ENCODE results near the gene VWF.
A peak's percentile ranks its signal among the peaks of the same experiment; 100 is the strongest.
"Not testable (repeated sequence)": the region's sequence is repeated elsewhere in the genome, so short reads cannot be mapped to it uniquely, and the experiment has no call there.

VWF gene

DNA sequence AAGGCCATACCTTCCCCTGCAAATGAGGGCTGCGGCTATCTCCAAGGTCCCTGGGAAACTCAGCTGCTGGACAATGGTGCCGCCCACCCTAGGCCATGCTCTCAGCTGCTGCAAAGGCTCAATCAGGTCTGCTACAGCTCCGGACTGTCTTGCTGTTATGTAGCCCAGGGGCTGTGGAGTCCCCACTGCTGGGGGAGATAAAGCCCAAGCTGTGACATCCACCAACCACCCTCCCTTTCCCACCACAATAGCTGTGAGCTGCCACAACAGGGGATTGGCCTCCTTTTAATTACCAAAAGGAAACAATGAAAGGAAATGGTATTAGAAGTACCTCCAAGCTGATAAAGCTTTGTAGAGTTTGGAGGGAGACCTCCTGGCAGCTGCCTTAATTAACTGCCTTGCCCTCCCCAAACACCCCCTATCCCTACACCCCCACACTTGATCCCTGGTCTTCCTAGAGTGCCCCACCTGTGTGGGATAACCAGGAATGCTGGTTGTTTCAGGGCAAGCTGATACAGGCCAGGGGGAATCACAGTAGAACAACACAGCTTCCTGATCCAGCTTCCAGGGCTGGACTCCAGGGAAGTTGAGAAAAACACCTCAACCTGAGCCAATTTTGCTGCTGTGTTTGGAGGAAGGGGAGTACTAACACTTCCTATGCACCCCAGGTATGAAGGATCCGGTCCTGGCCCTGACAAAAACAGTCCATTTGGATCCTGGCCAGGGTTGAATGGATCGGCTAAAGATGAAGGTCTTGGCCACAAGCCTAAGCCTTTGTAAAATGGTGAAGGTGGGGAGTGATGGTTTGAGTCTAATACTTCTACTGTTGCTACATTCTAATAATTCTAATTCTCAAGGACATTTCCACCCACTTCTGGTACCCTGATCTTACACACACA, at the start of gene VWF:
Gene VWF, minus strand, starts transcription at position 260 of the 899 bp plus-strand sequence. CDS start 1,474 bp downstream, outside the sequence.
- DNase-seq, result no peak

GRCh38 chr12:6172862-6173261, 48.4 kb upstream of the VWF start:
- no peak for DNase-seq

DNA sequence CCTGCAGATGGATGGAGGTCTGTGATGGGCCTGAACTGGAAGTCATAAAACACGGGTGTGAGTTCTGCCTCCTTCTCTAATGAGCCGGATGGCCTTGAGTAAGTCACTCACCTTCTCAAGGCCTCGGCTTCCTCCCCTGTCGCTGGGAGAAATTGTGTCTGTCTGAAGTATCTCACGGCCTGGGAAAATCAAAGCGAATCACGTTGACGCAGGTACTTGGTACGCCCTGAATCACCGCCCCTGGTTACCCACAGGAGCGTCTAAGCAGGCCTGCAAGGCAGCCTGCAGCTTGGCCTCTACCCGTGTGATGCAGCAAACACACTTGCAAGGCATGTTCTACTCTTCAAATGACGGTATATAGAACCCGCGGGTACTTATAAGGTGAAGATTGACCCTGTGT, 47.6 kb upstream of the VWF start:
- DNase-seq, result no peak

GRCh38 chr12:6171409-6172015, 47.0 kb upstream of the VWF start:
- DNase-seq, result no peak

DNA sequence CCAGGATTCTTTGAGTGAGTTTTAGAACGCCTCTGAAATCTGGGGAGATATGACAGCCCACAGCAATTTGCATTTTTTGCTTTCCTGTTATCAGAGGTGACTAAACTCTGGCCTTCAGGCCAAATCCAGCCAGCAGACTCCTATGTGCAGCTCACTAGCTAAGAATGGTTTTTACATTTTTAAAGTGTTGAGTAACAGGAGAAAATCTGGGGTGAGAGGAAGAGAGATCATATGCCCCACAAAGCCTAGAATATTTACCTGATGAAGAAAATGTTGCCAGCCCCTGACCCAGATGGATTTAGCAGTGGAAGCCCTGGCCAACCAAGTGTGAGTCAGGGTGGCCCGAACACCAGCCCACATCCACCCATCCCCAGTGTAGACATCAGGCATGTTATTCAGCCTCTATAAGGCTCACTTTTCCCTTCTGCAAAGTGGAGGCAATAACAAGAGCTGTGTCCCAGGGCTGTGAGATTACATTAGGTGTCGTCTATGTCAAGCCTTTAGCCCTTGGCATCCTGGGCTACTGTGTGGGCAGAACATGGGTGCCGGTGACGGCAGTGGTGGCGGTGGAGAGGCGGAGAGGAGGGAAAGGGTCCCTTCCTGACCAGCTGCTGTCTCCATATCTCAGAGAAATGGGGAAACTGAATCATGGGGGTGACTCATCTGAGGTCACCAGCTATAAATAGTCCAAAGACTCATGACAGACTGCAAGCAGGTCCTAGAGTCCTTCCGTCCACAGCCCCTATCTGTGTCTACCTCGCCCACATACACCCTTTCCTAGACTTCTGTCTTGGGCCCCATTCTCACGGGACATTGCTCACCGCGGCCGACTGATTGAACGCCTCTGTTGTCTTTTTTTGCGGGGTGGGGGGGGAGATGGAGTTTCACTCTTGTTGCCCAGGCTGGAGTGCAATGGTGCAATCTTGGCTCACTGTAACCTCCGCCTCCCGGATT, 43.1 kb upstream of the VWF start:
- DNase-seq, result peak; percentile 93 to 95

DNA sequence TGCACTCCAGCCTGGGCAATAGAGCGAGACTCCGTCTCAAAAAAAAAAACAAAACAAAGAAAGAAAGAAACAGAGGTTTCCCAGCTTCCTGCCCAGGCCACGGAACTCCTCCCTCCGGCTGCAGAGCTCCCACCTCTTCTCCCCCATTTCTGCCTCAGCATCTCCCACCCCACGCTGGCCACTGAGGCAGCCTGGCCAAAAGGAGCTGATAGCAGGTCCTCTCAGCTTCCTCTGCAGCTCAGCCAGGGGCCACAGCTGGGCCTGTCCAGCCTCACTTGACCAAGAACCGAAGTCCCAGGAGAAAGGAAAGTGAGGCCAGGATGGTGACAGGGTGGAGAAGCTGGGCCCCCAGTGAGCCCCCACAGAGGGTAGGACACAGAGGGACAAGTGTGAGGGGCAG, 42.3 kb upstream of the VWF start:
- no peak for DNase-seq

GRCh38 chr12:6165395-6165794, 40.9 kb upstream of the VWF start:
- no peak for DNase-seq

DNA sequence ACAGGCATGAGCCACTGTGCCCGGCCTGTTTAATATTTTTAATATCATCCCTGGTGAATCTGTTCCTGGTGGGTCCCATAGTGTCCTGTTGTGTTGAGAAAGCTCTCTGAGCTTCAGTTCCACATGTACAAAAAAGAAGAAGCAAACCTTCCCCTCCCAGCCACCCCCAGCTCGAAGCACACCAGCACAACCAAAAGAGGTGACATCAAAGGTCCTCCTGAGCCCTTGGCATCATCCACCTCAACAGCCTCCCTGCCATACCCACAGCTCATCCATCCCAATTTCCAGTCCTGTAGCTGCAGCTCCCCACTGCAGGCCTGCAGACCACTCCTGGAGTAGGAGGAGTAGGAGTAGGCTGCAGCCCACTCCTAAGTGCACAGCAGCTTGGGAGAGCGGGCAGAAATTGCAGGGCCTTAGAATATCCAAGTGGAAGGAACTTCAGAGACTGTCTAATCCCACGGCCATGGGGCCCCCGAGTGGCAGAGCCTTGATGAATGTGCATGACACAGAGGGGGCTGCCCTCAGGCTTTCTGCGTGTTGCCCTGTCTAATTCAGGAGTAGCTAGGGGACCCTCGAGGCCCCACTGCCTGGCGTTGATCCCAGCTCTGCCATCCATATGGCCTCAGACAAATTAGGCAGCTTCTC, 39.1 kb upstream of the VWF start:
- no peak for DNase-seq

DNA sequence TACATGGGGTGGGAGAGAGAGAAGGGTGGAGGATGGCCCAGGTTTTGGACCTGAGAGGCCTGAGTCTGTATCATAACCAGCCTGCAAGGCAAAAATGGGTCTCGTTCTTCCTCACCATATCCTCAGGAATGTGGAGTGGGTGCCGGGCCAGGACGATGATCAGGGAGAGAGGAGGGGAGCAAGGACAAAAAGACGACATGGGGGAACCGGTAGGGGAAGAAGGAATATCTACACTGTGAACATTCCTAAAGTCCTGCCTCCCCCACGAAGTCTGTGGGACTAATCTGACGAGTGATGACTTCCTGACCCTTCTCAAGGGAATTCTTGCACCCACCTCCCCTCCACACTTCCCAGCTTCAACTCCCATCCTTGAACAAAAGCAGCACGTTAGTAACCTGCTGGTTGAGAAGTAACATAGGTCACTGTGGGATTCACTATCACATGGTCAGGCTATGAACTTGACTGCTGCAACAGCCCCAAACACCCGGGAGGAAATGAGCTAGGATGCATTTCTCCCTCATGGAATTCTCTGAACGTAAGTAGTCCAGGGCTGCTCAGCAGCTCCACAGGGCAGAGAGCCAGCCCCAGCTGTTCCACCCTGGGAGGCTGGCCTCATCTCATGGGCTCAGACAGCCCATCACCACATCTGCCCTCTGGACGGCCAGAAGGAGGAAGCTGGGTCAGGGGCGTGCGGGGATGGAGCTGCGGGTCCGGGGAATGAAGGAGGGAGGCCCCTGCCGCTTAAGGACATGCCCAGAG, 36.8 kb upstream of the VWF start:
- DNase-seq, result no peak

DNA sequence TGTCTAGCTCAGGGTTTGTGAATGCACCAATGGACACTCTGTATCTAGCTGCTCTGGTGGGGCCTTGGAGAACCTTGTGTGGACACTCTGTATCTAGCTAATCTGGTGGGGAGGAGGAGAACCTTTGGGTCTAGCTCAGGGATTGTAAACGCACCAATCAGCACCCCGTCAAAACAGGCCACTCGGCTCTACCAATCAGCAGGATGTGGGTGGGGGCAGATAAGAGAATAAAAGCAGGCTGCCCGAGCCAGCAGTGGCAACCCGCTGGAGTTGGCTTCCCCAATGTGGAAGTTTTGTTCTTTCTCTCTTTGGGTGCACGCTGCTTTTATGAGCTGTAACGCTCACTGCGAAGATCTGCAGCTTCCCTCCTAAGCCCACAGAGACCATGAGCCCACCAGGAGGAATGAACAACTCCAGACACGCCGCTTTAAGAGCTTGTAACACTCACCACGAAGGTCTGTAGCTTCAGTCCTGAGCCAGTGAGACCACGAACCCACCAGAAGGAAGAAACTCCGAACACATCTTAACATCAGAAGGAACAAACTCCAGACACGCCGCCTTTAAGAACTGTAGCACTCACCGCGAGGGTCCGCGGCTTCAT, 35.7 kb upstream of the VWF start:
- DNase-seq, result not testable (repeated sequence)

DNA sequence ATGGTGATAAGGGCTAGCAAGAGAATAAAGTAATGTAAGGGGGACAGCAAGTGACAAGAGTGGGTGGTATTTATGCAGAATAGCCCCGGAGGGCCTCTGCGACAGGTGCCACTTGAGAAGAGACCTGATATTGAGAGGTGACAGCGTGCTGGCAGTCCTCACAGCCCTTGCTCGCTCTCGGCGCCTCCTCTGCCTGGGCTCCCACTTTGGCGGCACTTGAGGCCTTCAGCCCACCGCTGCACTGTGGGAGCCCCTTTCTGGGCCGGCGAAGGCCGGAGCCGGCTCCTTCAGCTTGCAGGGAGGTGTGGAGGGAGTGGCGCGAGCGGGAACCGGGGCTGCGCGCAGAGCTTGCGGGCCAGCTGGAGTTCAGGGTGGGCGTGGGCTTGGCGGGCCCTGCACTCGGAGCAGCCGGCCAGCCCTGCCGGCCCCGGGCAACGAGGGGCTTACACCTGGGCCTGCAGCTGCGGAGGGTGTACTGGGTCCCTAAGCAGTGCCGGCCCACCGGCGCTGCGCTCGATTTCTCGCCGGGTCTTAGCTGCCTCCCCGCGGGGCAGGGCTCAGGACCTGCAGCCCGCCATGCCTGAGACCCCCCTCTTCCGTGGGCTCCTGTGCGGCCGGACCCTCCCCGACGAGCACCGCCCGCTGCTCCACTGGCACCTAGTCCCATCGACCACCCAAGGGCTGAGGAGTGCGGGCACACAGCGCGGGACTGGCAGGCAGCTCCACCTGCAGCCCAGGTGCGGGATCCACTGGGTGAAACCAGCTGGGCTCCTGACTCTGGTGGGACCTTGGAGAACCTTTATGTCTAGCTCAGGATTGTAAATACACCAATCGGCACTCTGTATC, 34.9 kb upstream of the VWF start:
- DNase-seq, result not testable (repeated sequence)

GRCh38 chr12:6158749-6159148, 34.3 kb upstream of the VWF start:
- no peak for DNase-seq

GRCh38 chr12:6158255-6158654, 33.8 kb upstream of the VWF start:
- DNase-seq, result no peak

DNA sequence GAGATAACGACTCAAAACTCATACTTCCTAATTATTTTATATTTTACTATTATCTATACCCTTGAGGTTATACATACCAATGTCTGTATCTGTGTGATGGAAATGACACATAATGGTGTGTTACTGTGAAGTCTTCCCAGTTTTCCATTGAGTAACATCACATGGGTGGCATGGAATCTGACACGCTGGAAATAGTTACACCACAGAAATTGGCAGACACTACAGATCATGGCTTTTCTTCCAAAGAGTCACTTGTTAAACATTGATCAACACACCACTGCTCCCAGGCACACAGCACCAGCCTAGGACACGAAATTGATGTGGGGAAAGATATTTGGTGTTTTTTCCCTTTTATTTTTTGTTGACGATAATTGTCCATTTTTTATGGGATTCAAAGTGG, 33.0 kb upstream of the VWF start:
- DNase-seq, result no peak

- no peak for DNase-seq
These were observed 30.4 kb upstream of the VWF start for GRCh38 chr12:6154730-6155459.

DNA sequence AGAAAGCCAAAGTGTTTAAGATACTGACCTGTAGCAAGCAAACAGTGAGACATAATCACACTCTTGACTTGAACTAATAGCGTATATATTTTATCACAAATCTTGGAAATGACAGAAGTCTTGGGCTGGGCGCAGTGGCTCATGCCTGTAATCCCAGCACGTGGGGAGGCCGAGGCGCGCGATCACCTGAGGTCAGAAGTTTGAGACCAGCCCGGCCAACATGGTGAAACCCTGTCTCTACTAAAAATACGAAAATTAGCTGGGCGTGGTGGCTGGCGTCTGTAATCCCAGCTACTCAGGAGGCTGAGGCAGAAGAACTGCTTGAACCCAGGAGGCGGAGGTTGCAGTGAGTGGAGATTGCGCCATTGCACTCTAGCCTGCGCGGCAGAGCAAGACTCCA, 24.3 kb upstream of the VWF start:
- DNase-seq, result not testable (repeated sequence)

GRCh38 chr12:6148061-6148460, 23.6 kb upstream of the VWF start:
- no peak for DNase-seq

DNA sequence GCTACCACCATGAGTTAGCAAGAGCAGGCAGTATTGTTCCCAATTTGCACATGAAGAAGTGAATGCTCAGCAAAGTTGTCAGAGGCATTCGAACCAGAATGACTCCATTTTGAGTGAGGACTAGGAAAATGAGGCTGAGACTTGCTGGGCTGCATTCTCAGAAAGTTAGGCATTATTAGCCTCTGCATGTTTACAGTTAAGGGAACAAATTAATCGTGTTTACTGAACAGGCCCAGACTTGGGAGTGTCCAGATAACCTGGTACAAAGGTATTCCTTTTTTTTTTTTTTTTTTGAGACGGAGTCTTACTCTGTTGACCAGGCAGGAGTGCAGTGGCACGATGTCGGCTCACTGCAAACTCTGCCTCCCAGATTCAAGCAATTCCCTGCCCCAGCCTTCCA, 22.5 kb upstream of the VWF start:
- no peak for DNase-seq

GRCh38 chr12:6146509-6146908, 22.0 kb upstream of the VWF start:
- DNase-seq, result no peak

- DNase-seq, result no peak
These were observed 21.1 kb upstream of the VWF start for GRCh38 chr12:6145564-6145963.
